ENCODE results near the gene P2RY8. TPM values are rescaled to one million over a fixed set of nuclear protein-coding genes. Genes with fewer than 3 reads are reported as not detected.

Gene P2RY8
- total and polyA plus RNA-seq, 10 of the 15 experiments (the other 5 are each of a cell fraction or from before 2014, with no cell fraction given), result 2.0 to 64.4 (median 36.5) TPM

DNA sequence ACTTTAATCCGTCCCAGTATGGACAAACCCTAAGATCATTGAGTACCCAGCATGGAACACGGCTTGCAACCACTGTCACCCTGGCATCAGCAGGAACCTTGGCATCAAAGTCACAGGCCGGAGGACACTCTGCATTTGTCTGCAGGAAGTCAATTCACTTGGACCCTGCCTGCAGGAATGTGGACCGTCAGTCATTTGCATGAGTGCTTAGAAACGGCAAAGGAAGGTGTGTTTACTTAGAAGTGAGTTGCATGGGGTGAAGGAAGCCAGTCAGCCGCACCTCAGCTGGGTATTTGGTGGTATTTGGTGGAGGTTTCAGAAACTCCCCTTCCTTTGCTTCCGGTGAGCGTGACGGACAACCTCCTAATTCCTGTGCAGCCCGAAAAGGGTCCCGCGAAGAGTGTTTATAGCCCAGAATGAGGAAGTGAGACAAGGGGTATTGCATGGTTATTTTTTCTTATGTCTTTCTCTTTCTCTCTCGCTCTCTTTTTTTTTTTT is 15.5 kb downstream of the P2RY8 start (continued):
- TF ChIP-seq, protein P1, sequence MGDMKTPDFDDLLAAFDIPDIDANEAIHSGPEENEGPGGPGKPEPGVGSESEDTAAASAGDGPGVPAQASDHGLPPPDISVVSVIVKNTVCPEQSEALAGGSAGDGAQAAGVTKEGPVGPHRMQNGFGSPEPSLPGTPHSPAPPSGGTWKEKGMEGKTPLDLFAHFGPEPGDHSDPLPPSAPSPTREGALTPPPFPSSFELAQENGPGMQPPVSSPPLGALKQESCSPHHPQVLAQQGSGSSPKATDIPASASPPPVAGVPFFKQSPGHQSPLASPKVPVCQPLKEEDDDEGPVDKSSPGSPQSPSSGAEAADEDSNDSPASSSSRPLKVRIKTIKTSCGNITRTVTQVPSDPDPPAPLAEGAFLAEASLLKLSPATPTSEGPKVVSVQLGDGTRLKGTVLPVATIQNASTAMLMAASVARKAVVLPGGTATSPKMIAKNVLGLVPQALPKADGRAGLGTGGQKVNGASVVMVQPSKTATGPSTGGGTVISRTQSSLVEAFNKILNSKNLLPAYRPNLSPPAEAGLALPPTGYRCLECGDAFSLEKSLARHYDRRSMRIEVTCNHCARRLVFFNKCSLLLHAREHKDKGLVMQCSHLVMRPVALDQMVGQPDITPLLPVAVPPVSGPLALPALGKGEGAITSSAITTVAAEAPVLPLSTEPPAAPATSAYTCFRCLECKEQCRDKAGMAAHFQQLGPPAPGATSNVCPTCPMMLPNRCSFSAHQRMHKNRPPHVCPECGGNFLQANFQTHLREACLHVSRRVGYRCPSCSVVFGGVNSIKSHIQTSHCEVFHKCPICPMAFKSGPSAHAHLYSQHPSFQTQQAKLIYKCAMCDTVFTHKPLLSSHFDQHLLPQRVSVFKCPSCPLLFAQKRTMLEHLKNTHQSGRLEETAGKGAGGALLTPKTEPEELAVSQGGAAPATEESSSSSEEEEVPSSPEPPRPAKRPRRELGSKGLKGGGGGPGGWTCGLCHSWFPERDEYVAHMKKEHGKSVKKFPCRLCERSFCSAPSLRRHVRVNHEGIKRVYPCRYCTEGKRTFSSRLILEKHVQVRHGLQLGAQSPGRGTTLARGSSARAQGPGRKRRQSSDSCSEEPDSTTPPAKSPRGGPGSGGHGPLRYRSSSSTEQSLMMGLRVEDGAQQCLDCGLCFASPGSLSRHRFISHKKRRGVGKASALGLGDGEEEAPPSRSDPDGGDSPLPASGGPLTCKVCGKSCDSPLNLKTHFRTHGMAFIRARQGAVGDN (IDR thresholded peaks at IDR 0.05), result peak; percentile 45; the same call in 1 of the 2 replicates
- TF ChIP-seq, protein P2, sequence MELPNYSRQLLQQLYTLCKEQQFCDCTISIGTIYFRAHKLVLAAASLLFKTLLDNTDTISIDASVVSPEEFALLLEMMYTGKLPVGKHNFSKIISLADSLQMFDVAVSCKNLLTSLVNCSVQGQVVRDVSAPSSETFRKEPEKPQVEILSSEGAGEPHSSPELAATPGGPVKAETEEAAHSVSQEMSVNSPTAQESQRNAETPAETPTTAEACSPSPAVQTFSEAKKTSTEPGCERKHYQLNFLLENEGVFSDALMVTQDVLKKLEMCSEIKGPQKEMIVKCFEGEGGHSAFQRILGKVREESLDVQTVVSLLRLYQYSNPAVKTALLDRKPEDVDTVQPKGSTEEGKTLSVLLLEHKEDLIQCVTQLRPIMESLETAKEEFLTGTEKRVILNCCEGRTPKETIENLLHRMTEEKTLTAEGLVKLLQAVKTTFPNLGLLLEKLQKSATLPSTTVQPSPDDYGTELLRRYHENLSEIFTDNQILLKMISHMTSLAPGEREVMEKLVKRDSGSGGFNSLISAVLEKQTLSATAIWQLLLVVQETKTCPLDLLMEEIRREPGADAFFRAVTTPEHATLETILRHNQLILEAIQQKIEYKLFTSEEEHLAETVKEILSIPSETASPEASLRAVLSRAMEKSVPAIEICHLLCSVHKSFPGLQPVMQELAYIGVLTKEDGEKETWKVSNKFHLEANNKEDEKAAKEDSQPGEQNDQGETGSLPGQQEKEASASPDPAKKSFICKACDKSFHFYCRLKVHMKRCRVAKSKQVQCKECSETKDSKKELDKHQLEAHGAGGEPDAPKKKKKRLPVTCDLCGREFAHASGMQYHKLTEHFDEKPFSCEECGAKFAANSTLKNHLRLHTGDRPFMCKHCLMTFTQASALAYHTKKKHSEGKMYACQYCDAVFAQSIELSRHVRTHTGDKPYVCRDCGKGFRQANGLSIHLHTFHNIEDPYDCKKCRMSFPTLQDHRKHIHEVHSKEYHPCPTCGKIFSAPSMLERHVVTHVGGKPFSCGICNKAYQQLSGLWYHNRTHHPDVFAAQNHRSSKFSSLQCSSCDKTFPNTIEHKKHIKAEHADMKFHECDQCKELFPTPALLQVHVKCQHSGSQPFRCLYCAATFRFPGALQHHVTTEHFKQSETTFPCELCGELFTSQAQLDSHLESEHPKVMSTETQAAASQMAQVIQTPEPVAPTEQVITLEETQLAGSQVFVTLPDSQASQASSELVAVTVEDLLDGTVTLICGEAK (IDR thresholded peaks at IDR 0.05; ENCODE audit: borderline replicate concordance), result peak; percentile 86
- TF ChIP-seq, protein P3, sequence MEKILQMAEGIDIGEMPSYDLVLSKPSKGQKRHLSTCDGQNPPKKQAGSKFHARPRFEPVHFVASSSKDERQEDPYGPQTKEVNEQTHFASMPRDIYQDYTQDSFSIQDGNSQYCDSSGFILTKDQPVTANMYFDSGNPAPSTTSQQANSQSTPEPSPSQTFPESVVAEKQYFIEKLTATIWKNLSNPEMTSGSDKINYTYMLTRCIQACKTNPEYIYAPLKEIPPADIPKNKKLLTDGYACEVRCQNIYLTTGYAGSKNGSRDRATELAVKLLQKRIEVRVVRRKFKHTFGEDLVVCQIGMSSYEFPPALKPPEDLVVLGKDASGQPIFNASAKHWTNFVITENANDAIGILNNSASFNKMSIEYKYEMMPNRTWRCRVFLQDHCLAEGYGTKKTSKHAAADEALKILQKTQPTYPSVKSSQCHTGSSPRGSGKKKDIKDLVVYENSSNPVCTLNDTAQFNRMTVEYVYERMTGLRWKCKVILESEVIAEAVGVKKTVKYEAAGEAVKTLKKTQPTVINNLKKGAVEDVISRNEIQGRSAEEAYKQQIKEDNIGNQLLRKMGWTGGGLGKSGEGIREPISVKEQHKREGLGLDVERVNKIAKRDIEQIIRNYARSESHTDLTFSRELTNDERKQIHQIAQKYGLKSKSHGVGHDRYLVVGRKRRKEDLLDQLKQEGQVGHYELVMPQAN (conservative IDR thresholded peaks at IDR 0.05), result no peak; the same call in 1 of the 2 replicates
- TF ChIP-seq CBX3 (IDR thresholded peaks at IDR 0.05; ENCODE audit: borderline replicate concordance, low read depth) (no peak), IRF4 (IDR thresholded peaks at IDR 0.05; ENCODE audit: low read depth, low read length) (peak; percentile 94), HCFC1 (IDR thresholded peaks at IDR 0.05; ENCODE audit: low read length) (no peak; the same call in 1 of the 2 replicates), TARDBP (IDR thresholded peaks at IDR 0.05; ENCODE audit: borderline replicate concordance) (no peak), ZNF207 (IDR thresholded peaks at IDR 0.05; ENCODE audit: borderline replicate concordance) (no peak), SREBF2 (IDR thresholded peaks at IDR 0.05; ENCODE audit: low read length) (no peak), NR2C2 (IDR thresholded peaks at IDR 0.05; ENCODE audit: borderline replicate concordance, control insufficient read depth, insufficient read length, low read depth) (no peak), NR2C1 (IDR thresholded peaks at IDR 0.05) (no peak), NFIC (IDR thresholded peaks at IDR 0.05; ENCODE audit: low read depth, low read length) (peak; percentile 97), EED (IDR thresholded peaks at IDR 0.05; ENCODE audit: low read depth) (peak; percentile 93)
- TF ChIP-seq, protein P4, sequence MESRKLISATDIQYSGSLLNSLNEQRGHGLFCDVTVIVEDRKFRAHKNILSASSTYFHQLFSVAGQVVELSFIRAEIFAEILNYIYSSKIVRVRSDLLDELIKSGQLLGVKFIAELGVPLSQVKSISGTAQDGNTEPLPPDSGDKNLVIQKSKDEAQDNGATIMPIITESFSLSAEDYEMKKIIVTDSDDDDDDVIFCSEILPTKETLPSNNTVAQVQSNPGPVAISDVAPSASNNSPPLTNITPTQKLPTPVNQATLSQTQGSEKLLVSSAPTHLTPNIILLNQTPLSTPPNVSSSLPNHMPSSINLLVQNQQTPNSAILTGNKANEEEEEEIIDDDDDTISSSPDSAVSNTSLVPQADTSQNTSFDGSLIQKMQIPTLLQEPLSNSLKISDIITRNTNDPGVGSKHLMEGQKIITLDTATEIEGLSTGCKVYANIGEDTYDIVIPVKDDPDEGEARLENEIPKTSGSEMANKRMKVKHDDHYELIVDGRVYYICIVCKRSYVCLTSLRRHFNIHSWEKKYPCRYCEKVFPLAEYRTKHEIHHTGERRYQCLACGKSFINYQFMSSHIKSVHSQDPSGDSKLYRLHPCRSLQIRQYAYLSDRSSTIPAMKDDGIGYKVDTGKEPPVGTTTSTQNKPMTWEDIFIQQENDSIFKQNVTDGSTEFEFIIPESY (IDR thresholded peaks at IDR 0.05), result no peak
- TF ChIP-seq, protein P5, sequence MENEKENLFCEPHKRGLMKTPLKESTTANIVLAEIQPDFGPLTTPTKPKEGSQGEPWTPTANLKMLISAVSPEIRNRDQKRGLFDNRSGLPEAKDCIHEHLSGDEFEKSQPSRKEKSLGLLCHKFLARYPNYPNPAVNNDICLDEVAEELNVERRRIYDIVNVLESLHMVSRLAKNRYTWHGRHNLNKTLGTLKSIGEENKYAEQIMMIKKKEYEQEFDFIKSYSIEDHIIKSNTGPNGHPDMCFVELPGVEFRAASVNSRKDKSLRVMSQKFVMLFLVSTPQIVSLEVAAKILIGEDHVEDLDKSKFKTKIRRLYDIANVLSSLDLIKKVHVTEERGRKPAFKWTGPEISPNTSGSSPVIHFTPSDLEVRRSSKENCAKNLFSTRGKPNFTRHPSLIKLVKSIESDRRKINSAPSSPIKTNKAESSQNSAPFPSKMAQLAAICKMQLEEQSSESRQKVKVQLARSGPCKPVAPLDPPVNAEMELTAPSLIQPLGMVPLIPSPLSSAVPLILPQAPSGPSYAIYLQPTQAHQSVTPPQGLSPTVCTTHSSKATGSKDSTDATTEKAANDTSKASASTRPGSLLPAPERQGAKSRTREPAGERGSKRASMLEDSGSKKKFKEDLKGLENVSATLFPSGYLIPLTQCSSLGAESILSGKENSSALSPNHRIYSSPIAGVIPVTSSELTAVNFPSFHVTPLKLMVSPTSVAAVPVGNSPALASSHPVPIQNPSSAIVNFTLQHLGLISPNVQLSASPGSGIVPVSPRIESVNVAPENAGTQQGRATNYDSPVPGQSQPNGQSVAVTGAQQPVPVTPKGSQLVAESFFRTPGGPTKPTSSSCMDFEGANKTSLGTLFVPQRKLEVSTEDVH (IDR thresholded peaks at IDR 0.05; ENCODE audit: low read depth, partially characterized antibody), result no peak
